Erythroblast (primary cell): ENCODE measurements around the gene BTBD10.

ENCODE experiments used
- DNase-seq, 2 experiments: peaks; one replicate each; lab custom pipeline; 2025; lab: John Stamatoyannopoulos, UW
- GATA1 ChIP-seq: IDR thresholded peaks from 2 replicates; pipeline ENCODE4 v1.6.1; 2011; ENCODE audit warnings: low read depth, mild to moderate bottlenecking, control low read depth, low read length, moderate library complexity
- POLR2A ChIP-seq: IDR thresholded peaks from 2 replicates; pipeline ENCODE4 v1.6.1; 2011; ENCODE audit warnings: mild to moderate bottlenecking, low read length

The BTBD10 gene

GRCh38 chr11:13346470-13346869 lies 116.6 kb downstream of the BTBD10 start:
- no peak for DNase-seq
- TF ChIP-seq POLR2A (no peak), GATA1 (no peak)

DNA sequence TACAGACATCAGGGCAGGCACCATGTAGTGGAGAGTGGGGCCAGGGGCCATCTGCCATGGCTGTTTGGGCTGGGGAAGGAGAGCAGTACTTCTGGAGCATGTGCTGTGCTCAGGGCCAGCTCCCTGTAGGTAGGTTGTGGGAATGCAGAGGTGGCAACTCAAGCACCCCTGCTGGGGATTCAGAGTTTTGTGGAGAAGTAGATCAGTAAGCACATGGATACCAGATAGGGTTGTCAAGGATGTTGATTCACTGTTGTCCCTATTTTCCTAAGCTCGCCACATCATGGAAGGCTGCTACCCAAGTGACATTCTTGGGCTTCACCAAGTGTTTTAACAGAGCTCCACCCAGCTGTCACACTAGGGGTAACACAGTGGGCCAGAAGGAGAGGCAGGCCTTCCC lies 118.2 kb downstream of the BTBD10 start:
- TF ChIP-seq POLR2A (no peak), GATA1 (no peak)
- DNase-seq = no peak

- TF ChIP-seq GATA1 (no peak), POLR2A (no peak)
Observed at GRCh38 chr11:13343931-13344717, 118.9 kb downstream of the BTBD10 start.

GRCh38 chr11:13343067-13343466 lies 120.0 kb downstream of the BTBD10 start:
- TF ChIP-seq GATA1 = no peak
- TF ChIP-seq POLR2A = no peak
- DNase-seq = no peak

More at GRCh38 chr11:13343931-13344717, 118.9 kb downstream of the BTBD10 start:
- peak; percentile 57 to 78 for DNase-seq

- no peak for DNase-seq
- TF ChIP-seq POLR2A (no peak), GATA1 (no peak)
Observed at GRCh38 chr11:13341026-13341425, 122.0 kb downstream of the BTBD10 start.

DNA sequence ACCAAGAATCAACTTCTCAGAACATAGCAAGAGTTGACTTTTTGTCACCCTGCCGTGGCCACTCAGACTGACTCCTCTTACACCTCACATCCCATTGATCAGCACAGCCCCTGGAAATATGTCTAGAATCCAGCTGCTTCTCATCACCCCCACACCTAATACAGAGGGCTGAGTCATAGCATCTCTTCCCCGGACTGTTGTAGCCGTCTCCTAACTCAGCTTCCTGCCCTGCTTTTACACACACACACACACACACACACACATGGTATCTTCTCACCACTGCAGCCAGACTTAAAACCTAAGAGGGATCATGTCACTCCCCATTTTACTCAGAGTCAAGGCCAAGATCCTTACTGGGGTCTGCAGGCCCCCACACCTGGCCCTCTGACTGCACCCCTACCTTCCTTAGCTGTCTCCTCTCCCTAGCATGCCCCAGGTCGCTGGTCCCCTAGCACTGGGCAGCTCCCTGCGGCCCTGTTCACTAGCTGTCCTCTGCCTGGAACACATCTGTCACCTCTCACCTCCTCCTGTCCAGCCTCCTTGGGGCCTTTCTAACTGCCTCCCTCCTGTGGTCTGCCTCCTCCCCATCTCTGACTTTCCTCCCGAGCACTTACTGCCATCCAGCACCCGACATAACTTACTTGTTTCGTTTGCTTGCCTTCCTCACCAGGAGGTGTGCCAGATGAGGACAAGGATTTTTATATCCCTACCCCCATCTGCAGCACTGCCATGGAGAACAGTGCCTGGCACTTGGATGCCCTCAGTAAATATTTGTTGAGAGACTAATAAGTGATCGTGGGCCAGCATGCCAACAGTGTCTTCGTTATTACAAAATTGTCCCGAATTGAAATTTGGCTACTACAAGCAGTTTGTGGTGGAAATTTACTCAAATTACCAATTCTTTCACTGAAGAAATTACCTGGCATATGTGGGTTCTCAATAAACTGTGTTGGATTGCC lies 123.5 kb downstream of the BTBD10 start:
- DNase-seq = no peak
- TF ChIP-seq GATA1 (no peak), POLR2A (no peak)

DNA sequence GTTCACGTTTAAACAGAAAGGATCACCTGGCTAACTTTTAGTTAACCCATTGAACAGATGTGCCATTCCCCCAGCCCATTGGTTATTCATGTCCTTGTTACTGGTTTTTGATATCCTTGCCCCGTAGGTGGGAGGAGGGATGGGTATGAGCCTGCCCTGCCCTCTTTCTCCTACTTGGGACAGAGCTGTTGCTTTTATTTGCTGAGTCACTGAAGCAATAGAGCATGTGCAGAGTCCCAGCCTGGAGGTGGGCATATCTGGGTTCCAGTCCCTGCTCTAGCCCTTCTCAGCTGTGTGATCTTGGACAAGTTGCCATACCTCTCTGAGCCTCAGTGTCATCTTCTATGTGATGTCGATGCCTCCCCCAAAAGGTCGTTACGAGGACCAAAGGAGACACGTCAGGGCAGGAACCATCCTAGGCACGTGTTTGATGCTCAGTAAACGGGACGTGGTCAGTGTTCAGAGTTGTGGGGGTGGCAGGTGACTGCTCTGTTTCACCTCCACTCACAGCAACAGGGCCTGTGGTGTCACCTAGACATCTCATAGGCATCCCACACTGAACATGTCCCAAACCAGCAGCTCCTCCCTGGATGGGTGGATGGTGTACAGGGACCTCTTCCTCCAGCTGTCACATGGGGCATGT lies 124.5 kb downstream of the BTBD10 start:
- TF ChIP-seq GATA1 (no peak), POLR2A (no peak)
- peak in 1 of 2 experiments; percentile 9 for DNase-seq

DNA sequence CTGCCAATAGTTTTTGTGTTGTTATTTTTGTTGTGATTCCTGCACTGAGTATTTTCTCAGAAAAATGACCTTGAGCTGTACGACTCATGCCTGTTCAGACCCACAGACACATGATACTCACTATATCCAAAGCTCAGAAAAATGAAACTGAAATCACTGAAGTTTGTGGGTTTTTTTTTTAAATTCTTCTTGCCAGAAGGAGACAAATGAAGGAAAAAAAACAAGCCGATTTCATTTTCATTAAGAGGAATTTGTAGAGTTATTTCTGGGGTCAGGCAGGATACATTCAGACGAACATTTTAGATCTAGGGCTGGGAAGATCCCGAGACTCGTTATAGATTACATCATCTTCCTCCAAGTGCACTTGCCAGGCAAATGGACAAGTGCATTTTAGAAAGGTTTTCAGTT lies 125.0 kb downstream of the BTBD10 start:
- no peak for DNase-seq
- no peak for TF ChIP-seq GATA1
- TF ChIP-seq POLR2A = no peak
